Rectal smooth muscle tissue (tissue), 1 donor: ENCODE measurements around the gene STK33.

ENCODE experiments used
- H3K27ac ChIP-seq: one replicate; pipeline ENCODE4 v1.7.0; 2013; ENCODE audit warnings: low read depth, low read length, inconsistent platforms
- H3K27me3 ChIP-seq: one replicate; pipeline ENCODE4 v1.7.0; 2013; ENCODE audit warnings: low read length; ENCODE audit not compliant: control insufficient read depth, insufficient read depth
- H3K36me3 ChIP-seq: one replicate; pipeline ENCODE4 v1.7.0; 2013; ENCODE audit warnings: low read length; ENCODE audit not compliant: control insufficient read depth, insufficient read depth
- H3K4me1 ChIP-seq: one replicate; pipeline ENCODE4 v1.7.0; 2013; ENCODE audit warnings: low read length; ENCODE audit not compliant: control insufficient read depth, insufficient read depth
- H3K4me3 ChIP-seq: one replicate; pipeline ENCODE4 v1.7.0; 2013; ENCODE audit warnings: low read length
- H3K9ac ChIP-seq: one replicate; pipeline ENCODE4 v1.7.0; 2013; ENCODE audit warnings: low read length

STK33 gene

DNA sequence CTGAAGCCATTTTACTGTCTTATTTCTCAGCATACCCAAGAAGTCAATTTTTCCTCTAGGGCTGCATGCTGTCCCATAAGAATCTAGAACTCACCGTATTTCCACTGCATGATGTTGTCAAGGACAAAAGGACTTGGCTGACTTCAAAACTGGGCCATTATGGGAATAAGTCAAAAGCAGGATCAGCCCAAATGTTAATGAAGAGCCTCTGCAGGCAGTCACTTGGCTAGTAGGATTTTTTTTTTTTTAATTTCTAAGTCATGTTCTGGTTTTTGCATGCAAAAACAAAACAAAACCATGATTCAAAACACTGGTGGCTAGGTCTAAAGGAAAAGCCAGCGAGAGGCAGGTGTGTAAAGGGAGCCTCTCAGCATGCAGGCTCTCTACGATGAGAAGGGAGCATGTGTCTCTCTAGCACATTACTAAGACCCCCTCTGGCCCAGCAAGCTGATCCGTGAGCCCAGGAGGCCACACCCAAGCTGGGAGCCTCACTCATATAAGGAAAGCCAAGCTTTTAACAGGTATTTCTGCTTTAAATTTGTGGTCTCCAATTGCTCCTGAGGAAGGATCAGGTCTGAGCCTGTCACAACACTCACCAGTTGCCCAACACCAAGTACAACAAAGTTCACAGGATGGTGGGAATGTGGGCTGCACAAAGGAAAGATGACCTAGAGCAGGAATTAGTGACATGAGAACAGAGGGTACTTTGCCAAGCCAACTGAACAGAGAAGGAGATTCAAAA, 21.4 kb upstream of the STK33 start:
- Histone ChIP-seq H3K4me3 (no peak overlapping the region), H3K27ac (no peak overlapping the region), H3K27me3 (no peaks in the 10 kb centered on the region), H3K9ac (no peak overlapping the region), H3K4me1 (peaks cover 2% of the 10 kb centered on the region), H3K36me3 (peaks cover 2% of the 10 kb centered on the region)

DNA sequence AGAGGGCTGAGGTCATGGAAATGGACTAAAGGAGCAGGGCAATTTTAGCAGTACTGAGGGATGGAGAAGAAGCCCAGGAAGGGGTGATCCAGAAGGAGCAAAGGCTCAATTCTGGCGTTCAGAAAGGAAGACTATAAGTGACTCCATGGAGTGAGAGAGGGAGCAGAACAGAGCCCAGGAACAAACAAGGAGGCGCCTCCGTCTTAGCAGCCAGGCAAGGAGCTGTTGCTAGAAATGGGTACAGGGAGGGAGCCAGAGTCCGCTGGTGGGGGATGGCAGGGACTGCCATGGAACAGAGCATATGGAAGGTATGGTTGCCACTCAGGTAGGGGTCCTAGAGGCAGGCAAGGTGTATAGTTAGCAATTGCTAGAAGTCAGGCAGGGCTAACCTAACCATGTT, 20.5 kb upstream of the STK33 start:
- H3K36me3 ChIP-seq = peaks cover 2% of the 10 kb centered on the region
- no peak overlapping the region for H3K4me3 ChIP-seq
- H3K27me3 ChIP-seq = no peaks in the 10 kb centered on the region
- peaks cover 2% of the 10 kb centered on the region for H3K4me1 ChIP-seq
- H3K9ac ChIP-seq = no peak overlapping the region
- no peak overlapping the region for H3K27ac ChIP-seq

DNA sequence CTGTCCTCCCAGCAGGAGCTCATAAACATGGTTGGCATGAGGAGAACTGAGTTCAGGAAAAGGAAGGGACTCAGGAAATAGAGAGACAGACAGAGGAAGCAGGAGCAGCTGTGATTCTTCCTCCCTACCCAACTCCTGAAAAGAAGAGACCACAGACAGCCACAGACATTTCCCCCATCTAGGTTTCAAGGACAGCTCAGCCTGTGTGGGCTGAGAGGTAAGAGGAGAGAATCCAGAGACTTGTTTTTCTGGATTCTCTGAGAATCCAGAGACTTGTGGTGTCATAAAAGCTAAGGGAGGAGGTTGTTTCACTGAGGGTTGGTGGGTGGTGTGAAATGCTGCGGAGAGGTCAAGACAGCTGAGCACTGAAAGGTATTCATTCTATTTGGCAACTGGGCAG, 19.0 kb upstream of the STK33 start:
- no peaks in the 10 kb centered on the region for H3K27me3 ChIP-seq
- H3K36me3 ChIP-seq = peaks cover 2% of the 10 kb centered on the region
- H3K4me1 ChIP-seq = peaks cover 2% of the 10 kb centered on the region
- no peak overlapping the region for H3K9ac ChIP-seq
- H3K4me3 ChIP-seq = no peak overlapping the region
- H3K27ac ChIP-seq = no peak overlapping the region

DNA sequence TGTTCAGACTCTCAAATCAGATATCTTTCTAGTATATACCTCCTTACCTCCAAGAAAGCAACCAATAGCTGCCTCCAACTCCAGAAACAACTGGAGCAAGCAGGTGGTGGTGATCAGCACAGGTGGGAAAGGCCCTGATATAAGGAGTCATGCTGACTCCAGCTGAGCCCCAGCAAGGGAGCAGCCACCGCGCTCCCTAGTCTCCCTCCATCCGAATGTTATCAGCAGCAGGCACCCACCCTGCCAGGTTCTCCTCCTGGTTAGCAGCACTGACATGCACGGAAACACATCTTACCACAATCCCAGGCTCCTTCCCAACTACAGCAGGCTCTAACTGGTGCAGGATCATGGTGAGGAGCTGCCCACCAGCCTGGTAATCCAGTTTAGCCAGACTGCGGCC, 18.5 kb upstream of the STK33 start:
- H3K9ac ChIP-seq = no peak overlapping the region
- peaks cover 2% of the 10 kb centered on the region for H3K4me1 ChIP-seq
- H3K27me3 ChIP-seq = no peaks in the 10 kb centered on the region
- peaks cover 2% of the 10 kb centered on the region for H3K36me3 ChIP-seq
- H3K27ac ChIP-seq = no peak overlapping the region
- H3K4me3 ChIP-seq = no peak overlapping the region

DNA sequence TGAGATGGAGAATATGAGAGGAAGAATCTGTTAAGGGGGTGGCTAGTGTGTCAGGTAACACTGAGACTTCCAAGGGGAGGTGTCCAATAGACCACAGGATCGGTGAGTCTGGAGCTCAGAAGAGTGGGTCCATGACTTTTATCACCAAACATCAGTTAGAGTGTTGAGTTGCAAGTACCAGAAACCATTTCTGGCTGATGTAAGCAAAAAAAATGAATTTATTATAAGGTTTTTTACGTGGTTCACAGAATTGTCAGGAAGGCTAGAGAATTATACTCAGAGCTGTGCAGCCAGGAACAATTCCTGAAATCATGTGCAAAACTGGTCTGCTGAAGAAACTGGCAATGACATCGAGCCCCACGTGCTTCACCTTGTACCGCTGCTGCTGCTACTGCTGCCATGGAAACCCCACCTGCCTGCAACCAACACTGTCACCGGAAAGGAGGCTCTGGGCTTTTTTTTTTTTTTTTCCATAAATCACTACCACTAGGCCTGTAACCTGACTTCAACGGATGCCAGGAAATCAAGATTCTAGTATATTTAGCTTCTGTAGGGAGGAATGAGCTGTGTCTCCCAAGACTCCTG, 16.6 kb upstream of the STK33 start:
- Histone ChIP-seq H3K4me3 (no peak overlapping the region), H3K9ac (no peak overlapping the region), H3K27me3 (no peaks in the 10 kb centered on the region), H3K36me3 (no peaks in the 10 kb centered on the region), H3K4me1 (peaks cover 2% of the 10 kb centered on the region), H3K27ac (peak overlapping the region; percentile 75)

DNA sequence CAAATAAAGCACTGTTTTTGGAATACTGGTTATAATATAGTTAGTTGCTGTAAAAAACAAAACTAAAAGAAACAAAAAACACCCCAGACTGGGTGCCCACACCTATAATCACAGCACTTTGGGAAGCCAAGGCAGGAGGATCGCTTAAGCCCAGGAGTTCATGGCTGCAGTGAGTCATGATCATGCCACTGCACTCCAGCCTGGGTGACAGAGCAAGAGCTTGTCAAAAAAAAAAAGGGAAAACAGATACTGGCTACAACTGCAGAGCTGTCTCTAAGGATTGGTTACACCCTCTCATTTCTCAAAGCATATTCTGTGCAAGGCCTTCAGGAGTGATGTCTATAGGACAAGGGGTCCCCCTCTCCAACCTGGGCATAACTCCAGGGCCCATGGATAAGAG, 14.6 kb upstream of the STK33 start:
- no peaks in the 10 kb centered on the region for H3K36me3 ChIP-seq
- H3K27me3 ChIP-seq = no peaks in the 10 kb centered on the region
- no peak overlapping the region for H3K4me3 ChIP-seq
- H3K9ac ChIP-seq = no peak overlapping the region
- no peak overlapping the region for H3K27ac ChIP-seq
- H3K4me1 ChIP-seq = peaks cover 7% of the 10 kb centered on the region

DNA sequence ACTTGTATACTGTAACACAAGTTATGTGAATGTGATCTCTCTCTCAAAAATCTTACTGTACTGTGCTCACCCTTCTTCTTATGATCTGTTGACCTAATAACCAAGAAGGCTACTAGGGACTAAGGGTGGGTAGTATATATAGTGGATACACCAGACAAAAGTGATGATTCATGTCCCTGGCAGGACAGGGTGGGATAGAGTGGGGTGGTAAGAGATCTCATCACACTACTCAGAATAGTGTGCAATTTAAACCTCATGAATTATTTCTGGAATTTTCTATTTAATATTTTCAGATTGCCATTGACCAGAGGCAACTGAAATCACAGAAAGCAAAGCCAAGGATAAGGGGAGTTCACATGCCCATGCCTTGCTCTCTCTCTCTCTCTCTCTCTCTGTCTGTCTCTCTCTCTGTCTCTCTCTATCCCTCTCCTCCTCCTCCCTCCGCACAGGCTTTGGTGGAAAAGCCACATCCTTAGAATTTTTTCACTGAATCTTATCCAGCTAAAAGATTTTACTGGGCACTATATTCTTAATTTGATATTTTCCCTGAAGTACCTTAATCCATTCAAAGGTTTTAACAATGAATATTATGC, 12.0 kb upstream of the STK33 start:
- Histone ChIP-seq H3K27ac (no peak overlapping the region), H3K27me3 (no peaks in the 10 kb centered on the region), H3K36me3 (no peaks in the 10 kb centered on the region), H3K9ac (no peak overlapping the region), H3K4me3 (no peak overlapping the region), H3K4me1 (peaks cover 5% of the 10 kb centered on the region)

DNA sequence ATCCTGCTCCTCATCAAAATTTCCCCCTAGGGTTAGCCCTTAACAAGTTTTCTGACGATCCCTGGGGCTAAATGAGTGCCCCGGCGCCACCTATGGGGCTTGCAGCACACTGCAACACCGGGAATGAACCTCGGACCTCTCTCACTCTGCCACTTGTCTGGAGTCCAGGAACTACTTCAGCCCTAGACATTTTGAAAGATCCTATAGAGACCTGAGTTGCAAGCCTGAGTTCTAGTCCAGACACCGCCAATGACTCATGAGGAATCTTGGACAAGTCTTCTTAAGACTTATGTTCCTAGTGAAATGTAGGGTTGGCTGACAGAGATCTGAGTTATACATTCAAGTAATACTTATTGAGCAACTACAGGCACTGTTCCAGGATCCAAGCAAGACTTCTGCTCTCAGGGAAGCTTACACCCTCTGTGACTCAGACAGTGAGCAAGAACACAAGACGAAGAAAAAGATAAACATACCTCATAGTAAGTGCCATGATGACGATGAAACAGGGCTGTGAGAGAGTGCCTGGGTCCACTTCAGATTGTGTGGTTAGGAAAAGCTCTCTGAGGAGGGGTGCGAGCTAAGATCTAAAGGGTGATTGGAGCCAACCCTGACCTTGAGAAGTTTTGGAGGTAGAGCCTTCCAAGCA, 10.2 kb upstream of the STK33 start:
- Histone ChIP-seq H3K27me3 (no peaks in the 10 kb centered on the region), H3K9ac (no peak overlapping the region), H3K4me1 (peaks cover 5% of the 10 kb centered on the region), H3K27ac (peak overlapping the region; percentile 59), H3K4me3 (no peak overlapping the region), H3K36me3 (no peaks in the 10 kb centered on the region)

DNA sequence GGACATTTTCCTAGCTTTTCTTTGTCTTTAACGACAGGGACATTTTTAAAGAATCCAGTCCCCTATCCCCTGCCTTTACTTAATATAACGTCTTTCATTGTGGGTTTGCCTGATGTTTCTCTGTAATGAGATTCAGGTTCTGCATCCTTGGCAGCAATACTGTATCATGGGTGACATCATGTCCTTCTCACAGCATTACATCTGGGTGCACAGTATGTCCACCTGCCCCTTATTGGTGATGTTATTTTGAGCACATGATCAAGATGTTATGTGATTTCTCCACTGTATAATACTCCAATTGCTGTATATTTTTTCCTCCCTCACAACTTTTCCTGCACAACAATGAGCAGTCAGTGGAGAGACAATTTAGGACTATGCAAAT, 9.7 kb upstream of the STK33 start:
- H3K9ac ChIP-seq = no peak overlapping the region
- H3K27me3 ChIP-seq = no peaks in the 10 kb centered on the region
- no peak overlapping the region for H3K4me3 ChIP-seq
- peaks cover 5% of the 10 kb centered on the region for H3K4me1 ChIP-seq
- no peaks in the 10 kb centered on the region for H3K36me3 ChIP-seq
- H3K27ac ChIP-seq = no peak overlapping the region

DNA sequence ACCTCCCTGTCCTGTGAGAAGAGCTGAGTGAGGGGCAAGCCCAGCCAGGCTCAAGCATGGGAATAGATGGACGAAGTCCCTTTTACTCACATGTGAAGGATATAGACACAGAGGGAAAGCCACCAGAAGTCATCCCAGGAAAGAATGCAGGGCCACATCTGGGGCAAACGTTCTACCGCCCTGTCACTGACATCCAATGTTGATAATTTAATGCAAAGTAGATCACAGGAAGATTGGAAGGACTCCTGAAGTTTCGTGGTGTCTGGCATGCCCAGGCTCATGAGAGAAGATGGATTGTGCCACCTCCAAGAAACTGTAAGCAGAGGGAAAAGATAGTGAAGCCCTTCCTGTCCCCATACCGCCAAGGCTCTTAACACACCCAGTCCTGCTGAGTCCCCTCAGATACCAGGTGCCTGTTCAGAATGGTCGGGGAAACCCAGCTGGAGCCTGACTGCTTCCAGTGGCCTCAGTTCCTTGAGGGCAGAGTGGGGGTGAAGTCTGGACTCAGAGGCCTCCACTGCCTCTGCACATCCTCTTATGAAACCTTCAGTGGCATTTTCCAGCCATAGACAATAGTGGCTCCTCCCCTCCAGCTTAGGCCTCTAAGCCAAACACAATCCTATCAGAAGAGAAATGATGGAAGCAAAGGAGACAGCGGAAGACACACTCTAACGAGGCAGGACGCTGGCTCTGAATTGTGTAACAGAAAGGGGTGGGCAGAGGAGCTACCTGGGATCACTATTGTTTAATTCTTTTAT, 7.5 kb upstream of the STK33 start:
- no peak overlapping the region for H3K27ac ChIP-seq
- peaks cover 5% of the 10 kb centered on the region for H3K4me1 ChIP-seq
- H3K27me3 ChIP-seq = no peaks in the 10 kb centered on the region
- no peak overlapping the region for H3K4me3 ChIP-seq
- no peak overlapping the region for H3K9ac ChIP-seq
- H3K36me3 ChIP-seq = no peaks in the 10 kb centered on the region

DNA sequence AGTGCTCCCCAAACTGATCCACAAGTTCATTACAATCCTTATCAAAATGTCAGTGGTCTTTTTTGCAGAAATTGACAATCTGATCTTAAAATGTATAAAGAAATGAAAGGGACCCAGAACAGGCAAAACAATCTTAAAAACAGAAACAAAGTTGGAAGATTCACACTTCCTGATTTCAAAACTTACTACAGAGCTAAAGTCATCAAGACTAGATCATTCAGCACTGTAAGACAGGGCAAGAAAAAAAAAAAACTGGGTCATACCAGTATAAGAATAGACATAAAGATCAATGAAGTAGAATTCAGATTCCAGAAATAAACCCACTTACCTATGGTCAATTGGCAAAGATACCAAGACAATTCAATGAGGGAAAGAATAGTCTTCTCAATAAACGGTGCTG, 4.5 kb upstream of the STK33 start:
- Histone ChIP-seq H3K4me3 (no peak overlapping the region), H3K36me3 (no peaks in the 10 kb centered on the region), H3K27me3 (no peaks in the 10 kb centered on the region), H3K9ac (no peak overlapping the region), H3K4me1 (peaks cover 7% of the 10 kb centered on the region), H3K27ac (no peak overlapping the region)

DNA sequence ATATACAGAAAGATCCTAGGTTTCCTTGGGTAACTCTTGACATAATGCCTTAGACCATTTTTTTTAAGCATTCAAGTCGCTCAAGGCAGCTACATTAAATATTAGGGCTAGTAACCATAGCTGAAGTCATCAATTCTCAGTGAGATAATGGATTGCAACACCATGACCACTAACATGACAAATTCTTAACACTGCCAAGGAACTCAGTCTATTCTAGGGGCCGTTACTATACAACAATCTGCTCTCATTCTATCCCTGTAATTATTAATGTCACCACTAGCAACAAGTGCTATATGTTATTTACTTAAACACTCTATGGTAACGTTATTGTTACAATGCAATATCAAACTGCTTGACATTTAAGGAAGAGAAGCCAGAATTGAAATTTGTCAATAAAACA, 3.2 kb upstream of the STK33 start:
- Histone ChIP-seq H3K4me3 (no peak overlapping the region), H3K27ac (no peak overlapping the region)

More for the DNA sequence above, 3.2 kb upstream of the STK33 start:
- Histone ChIP-seq H3K9ac (no peak overlapping the region), H3K36me3 (no peaks in the 10 kb centered on the region), H3K27me3 (no peaks in the 10 kb centered on the region), H3K4me1 (peaks cover 7% of the 10 kb centered on the region)
